ENCODE data around the gene PCDH9.

GRCh38 chr13:67043901-67044300, 186.2 kb downstream of the PCDH9 start:
- TF ChIP-seq, protein P1, sequence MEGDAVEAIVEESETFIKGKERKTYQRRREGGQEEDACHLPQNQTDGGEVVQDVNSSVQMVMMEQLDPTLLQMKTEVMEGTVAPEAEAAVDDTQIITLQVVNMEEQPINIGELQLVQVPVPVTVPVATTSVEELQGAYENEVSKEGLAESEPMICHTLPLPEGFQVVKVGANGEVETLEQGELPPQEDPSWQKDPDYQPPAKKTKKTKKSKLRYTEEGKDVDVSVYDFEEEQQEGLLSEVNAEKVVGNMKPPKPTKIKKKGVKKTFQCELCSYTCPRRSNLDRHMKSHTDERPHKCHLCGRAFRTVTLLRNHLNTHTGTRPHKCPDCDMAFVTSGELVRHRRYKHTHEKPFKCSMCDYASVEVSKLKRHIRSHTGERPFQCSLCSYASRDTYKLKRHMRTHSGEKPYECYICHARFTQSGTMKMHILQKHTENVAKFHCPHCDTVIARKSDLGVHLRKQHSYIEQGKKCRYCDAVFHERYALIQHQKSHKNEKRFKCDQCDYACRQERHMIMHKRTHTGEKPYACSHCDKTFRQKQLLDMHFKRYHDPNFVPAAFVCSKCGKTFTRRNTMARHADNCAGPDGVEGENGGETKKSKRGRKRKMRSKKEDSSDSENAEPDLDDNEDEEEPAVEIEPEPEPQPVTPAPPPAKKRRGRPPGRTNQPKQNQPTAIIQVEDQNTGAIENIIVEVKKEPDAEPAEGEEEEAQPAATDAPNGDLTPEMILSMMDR (IDR thresholded peaks at IDR 0.05): no peak
- TF ChIP-seq POLR2A (IDR thresholded peaks at IDR 0.05): no peak

All from thyroid gland (tissue), 4 donors.